A673 (cell line): ENCODE measurements around the gene DGKA. TPM values are rescaled to one million over a fixed set of nuclear protein-coding genes. Genes with fewer than 3 reads are reported as not detected.

Experiments used
- Bru-seq: library from RNA; stranded (reverse); fragments of 400-500 nt; gene quantifications from one replicate; lab custom pipeline; 2021; lab: Mats Ljungman, UMichigan
- BruChase-seq, 2 experiments: library from RNA; stranded (reverse); fragments of 400-500 nt; gene quantifications; one replicate each; lab custom pipeline; 2021; lab: Mats Ljungman, UMichigan
- BruUV-seq: library from RNA; stranded (reverse); fragments of 400-500 nt; replicated peaks from 2 replicates; lab custom pipeline; 2021; lab: Mats Ljungman, UMichigan
- CTCF ChIA-PET: fragments of 300-600 bp; sonication (Branson Sonifier 250); formaldehyde crosslinking; loops from one replicate; lab custom pipeline; 2022; ENCODE audit warnings: antibody characterized with exemption; lab: Charles Lee
- POLR2A ChIA-PET: fragments of 300-600 bp; sonication (Branson Sonifier 250); formaldehyde crosslinking; loops from one replicate; lab custom pipeline; 2022; ENCODE audit warnings: antibody characterized with exemption; ENCODE audit not compliant: low non-redundant PET; lab: Charles Lee
- DNase-seq: peaks from one replicate; pipeline ENCODE4 v3.0.0-alpha.2; 2015; ENCODE audit warnings: low spot score
- H3K27ac ChIP-seq: fragments of 200-600 bp; sonication (generic); 2 replicates; pipeline ENCODE4 v1.5.1; 2016; ENCODE audit warnings: mixed run types, low read depth, mild to moderate bottlenecking, mixed read lengths, antibody characterized with exemption, low read length; ENCODE audit not compliant: poor library complexity, severe bottlenecking
- H3K27me3 ChIP-seq: fragments of 200-600 bp; sonication (generic); replicated peaks from 2 replicates; pipeline ENCODE4 v1.6.1; 2017; ENCODE audit warnings: mixed run types, low read depth, mild to moderate bottlenecking, mixed read lengths, antibody characterized with exemption, low read length; ENCODE audit not compliant: insufficient read depth, poor library complexity
- H3K36me3 ChIP-seq: fragments of 200-600 bp; sonication (generic); 2 replicates; pipeline ENCODE4 v1.6.1; 2016; ENCODE audit warnings: mixed run types, mild to moderate bottlenecking, mixed read lengths, antibody characterized with exemption, low read length; ENCODE audit not compliant: insufficient read depth, poor library complexity, severe bottlenecking
- H3K4me1 ChIP-seq: fragments of 200-600 bp; sonication (generic); 2 replicates; pipeline ENCODE4 v1.6.1; 2017; ENCODE audit warnings: mixed run types, mild to moderate bottlenecking, mixed read lengths, antibody characterized with exemption, low read length; ENCODE audit not compliant: insufficient read depth, poor library complexity, severe bottlenecking
- H3K4me3 ChIP-seq: fragments of 200-600 bp; sonication (generic); 2 replicates; pipeline ENCODE4 v1.5.1; 2016; ENCODE audit warnings: low read depth, mixed run types, mild to moderate bottlenecking, mixed read lengths, low read length; ENCODE audit not compliant: poor library complexity, severe bottlenecking
- H3K9me3 ChIP-seq: fragments of 200-600 bp; sonication (generic); 2 replicates; pipeline ENCODE4 v1.6.1; 2016; ENCODE audit warnings: mixed run types, low read depth, mild to moderate bottlenecking, mixed read lengths, antibody characterized with exemption, low read length; ENCODE audit not compliant: poor library complexity, severe bottlenecking
- CTCF ChIP-seq: fragments of 300-800, 200-600 bp; sonication (generic); conservative IDR thresholded peaks from 2 replicates; pipeline ENCODE4 v1.5.1; 2017; ENCODE audit warnings: low read depth, mild to moderate bottlenecking, antibody characterized with exemption, low read length, moderate library complexity, mixed read lengths
- EZH2 ChIP-seq: fragments of 200-600 bp; sonication (generic); IDR thresholded peaks from 2 replicates; pipeline ENCODE4 v1.6.1; 2017; ENCODE audit warnings: borderline replicate concordance, low read depth, mild to moderate bottlenecking, mixed read lengths, antibody characterized with exemption, low read length; ENCODE audit not compliant: poor library complexity, severe bottlenecking
- intact Hi-C: fragments of 100-400 bp; cut with micrococcal nuclease; formaldehyde crosslinking; loops from one replicate; pipeline ENCODE4 v1.10.0; 2022; ENCODE audit not compliant: unreplicated experiment
- long read RNA-seq: library from polyadenylated mRNA; stranded (forward); transcript quantifications from one replicate; pipeline ENCODE4 v2.0.0, GENCODE V29; 2022
- total RNA-seq: library from RNA; stranded (reverse); gene quantifications from 2 replicates; pipeline ENCODE4 v1.2.3, GENCODE V29; 2021

Gene DGKA
- 10.1 and 13.7 TPM in 2 replicates for total RNA-seq
- percentile 39 among the genes with signal in this experiment for Bru-seq, nascent RNA
- BruChase-seq, experiment 1, labeled RNA remaining after a 2-hour chase: percentile 46 among the genes with signal in this experiment
- BruChase-seq, experiment 2, labeled RNA remaining after a 6-hour chase: percentile 48 among the genes with signal in this experiment
- long read RNA-seq, partial matches to known transcripts: 3 of 22 reads
- long read RNA-seq, other reads (novel, unspliced or antisense): 14 of 22 reads

DNA sequence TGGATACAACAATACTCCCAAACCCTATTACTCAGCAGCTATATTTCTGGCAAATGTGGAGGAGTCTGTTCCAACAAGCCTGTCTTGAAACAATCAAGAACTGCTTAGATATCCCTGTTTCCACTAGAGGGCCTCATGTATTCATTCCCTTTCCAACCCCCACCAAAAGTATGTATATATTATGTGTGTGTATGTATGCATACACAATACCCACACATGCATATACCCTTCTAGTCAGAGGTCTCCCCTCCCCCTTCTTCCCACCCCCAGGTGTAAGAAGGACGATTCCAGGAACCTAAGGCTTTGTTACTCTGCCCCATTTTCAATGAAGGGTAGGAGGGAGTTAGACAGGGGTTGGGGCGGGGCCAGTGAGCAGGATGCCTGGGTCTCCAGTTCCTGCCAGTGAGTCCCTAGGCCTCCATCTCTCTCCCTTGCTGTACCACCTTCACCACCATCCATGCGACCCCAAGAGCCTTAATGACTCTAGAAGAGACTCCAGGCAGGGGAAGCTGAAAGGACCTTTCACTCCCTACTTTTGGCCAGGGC, at the start of gene DGKA:
TSS of gene DGKA (plus strand) at position 392 of the 546 bp plus-strand sequence. CDS start 5,342 bp downstream, outside the sequence.
- no peaks in the 10 kb centered on the region for H3K36me3 ChIP-seq
- BruUV-seq: no TSS peak
- no peak for TF ChIP-seq EZH2
- TF ChIP-seq CTCF: peak; percentile 78
- H3K27ac ChIP-seq: peak within 1 kb of the TSS; percentile 59
- H3K4me1 ChIP-seq: peaks cover 42% of the 10 kb centered on the region
- peak; percentile 82 for DNase-seq
- CTCF ChIA-PET: interaction anchor here (0.8 to 1.3 kb wide), 4 partner anchors 9 to 113 kb away, joined by 4 to 7 read pairs (median 6); partner anchors contain the start of genes ORMDL2 and SARNP
- H3K4me3 ChIP-seq: peak within 1 kb of the TSS; percentile 53
- no peaks in the 10 kb centered on the region for H3K9me3 ChIP-seq
- intact Hi-C loops: no loop called here
- no peaks in the 10 kb centered on the region for H3K27me3 ChIP-seq
- POLR2A ChIA-PET: no interaction called here

DNA sequence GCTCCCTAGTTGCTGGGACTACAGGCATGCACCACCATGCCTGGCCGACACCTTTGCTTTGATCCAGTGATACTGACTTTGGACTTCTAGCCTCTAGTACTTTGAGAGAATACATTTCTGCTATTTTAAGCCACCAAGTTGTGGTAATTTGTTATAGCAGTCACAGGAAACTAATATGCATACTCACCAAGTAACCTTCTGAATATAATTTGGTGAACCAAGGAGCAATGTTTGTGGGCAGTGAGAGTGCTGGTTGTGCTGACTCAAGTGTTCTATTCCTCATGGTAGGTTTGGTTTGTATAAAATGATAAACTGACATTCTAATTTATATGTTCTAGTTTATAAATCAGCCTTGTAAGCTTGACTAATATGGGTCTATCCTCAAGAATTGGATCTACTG, 45.8 kb upstream of the DGKA start:
- H3K4me3 ChIP-seq: no peak overlapping the region
- H3K27me3 ChIP-seq: no peaks in the 10 kb centered on the region
- no peaks in the 10 kb centered on the region for H3K36me3 ChIP-seq
- CTCF ChIA-PET: no interaction called here
- TF ChIP-seq CTCF: no peak
- TF ChIP-seq EZH2: no peak
- DNase-seq: no peak
- intact Hi-C loops: no loop called here
- H3K4me1 ChIP-seq: no peaks in the 10 kb centered on the region
- no peak overlapping the region for H3K27ac ChIP-seq
- no peaks in the 10 kb centered on the region for H3K9me3 ChIP-seq
- BruUV-seq: no TSS peak
- POLR2A ChIA-PET: no interaction called here

- intact Hi-C loops: no loop called here
Observed at GRCh38 chr12:55891310-55891709, 39.7 kb upstream of the DGKA start.

More at GRCh38 chr12:55891310-55891709, 39.7 kb upstream of the DGKA start:
- H3K27me3 ChIP-seq: no peaks in the 10 kb centered on the region
- no peaks in the 10 kb centered on the region for H3K36me3 ChIP-seq
- no peak for TF ChIP-seq CTCF
- no peak for TF ChIP-seq EZH2
- POLR2A ChIA-PET: no interaction called here
- BruUV-seq: no TSS peak
- no peak for DNase-seq
- H3K27ac ChIP-seq: no peak overlapping the region
- H3K9me3 ChIP-seq: no peaks in the 10 kb centered on the region
- no peak overlapping the region for H3K4me3 ChIP-seq
- CTCF ChIA-PET: no interaction called here
- no peaks in the 10 kb centered on the region for H3K4me1 ChIP-seq
